Measurements from ENCODE around the gene GAP43. TPM values are rescaled to one million over a fixed set of nuclear protein-coding genes. Genes with fewer than 3 reads are reported as not detected.

GAP43 gene
- total RNA-seq, 2 donors from 2014 or later: 0.54 to 1.8 TPM

DNA sequence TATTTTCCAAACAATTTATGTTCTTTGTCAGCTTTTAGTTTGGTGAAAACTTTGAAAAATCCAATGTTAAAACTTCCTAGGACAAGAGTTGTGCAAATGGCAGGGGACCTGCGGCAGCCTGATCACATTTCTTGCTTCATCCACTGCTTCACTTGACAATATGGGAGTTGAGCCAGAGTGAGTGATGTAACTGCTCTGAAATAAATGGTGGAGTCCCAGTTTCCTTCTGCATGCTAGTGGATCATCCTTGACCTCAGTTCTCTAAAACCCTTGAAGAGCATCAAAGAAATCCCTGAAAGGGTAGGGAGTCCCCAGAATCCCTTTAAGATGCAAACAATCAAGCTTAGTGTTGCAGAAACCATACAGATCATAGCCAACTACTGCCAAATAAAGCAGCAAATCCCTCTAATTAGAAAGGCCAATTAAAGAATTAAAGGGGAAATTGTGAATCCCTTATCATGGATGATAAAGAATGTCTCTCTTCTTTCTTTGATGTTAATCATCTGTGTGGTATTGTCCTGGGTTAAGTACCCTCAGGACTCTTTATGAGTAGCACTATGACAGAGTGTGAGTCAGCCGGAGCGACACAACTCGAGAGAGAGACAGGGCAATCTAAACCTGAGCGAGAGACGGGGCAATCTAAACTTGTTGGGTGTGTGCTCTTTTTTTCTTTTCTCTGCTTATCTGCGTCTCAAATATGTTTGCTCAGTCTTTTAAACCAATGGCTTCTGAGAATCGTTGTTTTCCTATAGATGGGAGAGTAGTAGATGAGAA is 41.8 kb upstream of the GAP43 start:
- Histone ChIP-seq H3K9ac (ENCODE audit: low read depth in 2 of 2, low read length in 2 of 2) (no peak overlapping the region), H3K9me3 (no peaks in the 10 kb centered on the region), H3K36me3 (no peaks in the 10 kb centered on the region), H3K27ac (no peak overlapping the region), H3K4me1 (no peaks in the 10 kb centered on the region), H3K4me3 (no peak overlapping the region), H3K27me3 (no peaks in the 10 kb centered on the region)
- no peak for DNase-seq
- intact Hi-C loops (cut with DNase I): no loop called here
- TF ChIP-seq, protein P1, sequence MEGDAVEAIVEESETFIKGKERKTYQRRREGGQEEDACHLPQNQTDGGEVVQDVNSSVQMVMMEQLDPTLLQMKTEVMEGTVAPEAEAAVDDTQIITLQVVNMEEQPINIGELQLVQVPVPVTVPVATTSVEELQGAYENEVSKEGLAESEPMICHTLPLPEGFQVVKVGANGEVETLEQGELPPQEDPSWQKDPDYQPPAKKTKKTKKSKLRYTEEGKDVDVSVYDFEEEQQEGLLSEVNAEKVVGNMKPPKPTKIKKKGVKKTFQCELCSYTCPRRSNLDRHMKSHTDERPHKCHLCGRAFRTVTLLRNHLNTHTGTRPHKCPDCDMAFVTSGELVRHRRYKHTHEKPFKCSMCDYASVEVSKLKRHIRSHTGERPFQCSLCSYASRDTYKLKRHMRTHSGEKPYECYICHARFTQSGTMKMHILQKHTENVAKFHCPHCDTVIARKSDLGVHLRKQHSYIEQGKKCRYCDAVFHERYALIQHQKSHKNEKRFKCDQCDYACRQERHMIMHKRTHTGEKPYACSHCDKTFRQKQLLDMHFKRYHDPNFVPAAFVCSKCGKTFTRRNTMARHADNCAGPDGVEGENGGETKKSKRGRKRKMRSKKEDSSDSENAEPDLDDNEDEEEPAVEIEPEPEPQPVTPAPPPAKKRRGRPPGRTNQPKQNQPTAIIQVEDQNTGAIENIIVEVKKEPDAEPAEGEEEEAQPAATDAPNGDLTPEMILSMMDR (IDR thresholded peaks at IDR 0.05): no peak

DNA sequence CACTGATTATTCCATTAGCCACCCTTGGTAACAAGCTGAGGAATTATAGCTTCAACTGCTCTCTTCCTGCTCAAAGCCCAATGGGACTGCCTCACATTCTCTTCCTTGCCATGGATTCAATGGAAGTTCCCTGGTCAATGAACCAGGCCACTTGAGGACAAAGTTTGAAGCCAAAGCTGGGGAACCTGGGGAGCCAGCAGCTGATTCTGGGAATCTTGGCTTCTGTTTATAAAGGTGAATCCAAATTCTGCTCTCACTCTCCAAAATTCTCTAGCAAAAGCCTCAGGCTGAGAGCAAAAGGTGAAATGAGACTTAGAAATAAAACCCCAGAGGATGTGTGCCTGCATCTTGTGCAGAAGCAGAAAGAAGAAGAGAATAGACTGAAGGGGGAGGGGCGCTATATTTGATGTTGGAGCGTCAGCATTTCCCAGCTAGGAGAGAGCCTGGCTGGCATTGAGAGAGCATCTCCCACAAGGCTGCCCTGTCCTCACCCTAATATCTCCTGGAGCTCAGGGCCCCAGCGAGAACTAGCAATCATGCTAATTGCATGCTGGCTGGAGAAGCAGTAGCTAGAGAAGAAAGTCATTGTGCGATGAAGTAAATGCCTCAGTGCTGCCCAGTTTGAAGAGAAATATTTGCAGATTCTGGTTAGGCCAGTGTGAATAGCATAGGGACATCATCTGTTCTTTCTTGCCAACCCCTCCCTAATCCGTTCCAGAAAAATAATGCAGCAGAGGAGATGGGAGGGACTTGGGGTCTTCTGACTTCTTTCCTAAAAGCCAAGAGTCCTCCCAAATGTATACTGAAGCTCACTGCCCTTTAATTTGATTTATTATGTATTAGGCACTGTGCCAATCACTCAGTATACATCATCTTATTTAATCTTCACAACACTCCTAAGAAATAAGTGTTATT is 34.9 kb upstream of the GAP43 start:
- TF ChIP-seq, protein P1 (IDR thresholded peaks at IDR 0.05): no peak
- Histone ChIP-seq H3K9ac (ENCODE audit: low read depth in 2 of 2, low read length in 2 of 2) (no peak overlapping the region), H3K27me3 (no peaks in the 10 kb centered on the region), H3K4me3 (no peak overlapping the region), H3K27ac (no peak overlapping the region), H3K4me1 (no peaks in the 10 kb centered on the region), H3K36me3 (no peaks in the 10 kb centered on the region), H3K9me3 (no peaks in the 10 kb centered on the region)
- intact Hi-C loops (cut with DNase I): no loop called here
- DNase-seq: no peak

DNA sequence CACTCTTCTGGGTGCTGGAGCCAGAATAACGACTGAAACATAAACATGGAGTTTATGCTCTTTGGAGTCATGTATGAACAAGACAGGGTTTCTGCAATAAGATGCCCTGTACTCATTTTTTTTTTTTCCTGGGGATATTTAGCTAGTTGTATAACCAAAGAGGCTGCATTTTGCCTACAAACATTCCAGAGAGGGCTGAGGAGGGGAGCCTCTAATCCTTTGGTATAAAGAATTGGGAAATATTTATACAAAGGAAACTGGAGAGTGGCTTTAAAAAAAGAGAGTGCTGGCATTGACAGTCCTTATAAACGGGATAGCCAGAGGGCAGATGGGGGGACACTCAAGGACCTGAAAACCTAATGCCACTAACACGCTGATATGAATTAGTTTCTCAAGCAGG is 32.4 kb upstream of the GAP43 start:
- Histone ChIP-seq H3K4me1 (no peaks in the 10 kb centered on the region), H3K27me3 (no peaks in the 10 kb centered on the region), H3K36me3 (no peaks in the 10 kb centered on the region), H3K9me3 (no peaks in the 10 kb centered on the region), H3K9ac (ENCODE audit: low read depth in 2 of 2, low read length in 2 of 2) (no peak overlapping the region), H3K4me3 (no peak overlapping the region), H3K27ac (no peak overlapping the region)
- DNase-seq: no peak
- TF ChIP-seq, protein P1 (IDR thresholded peaks at IDR 0.05): no peak
- intact Hi-C loops (cut with DNase I): no loop called here

DNA sequence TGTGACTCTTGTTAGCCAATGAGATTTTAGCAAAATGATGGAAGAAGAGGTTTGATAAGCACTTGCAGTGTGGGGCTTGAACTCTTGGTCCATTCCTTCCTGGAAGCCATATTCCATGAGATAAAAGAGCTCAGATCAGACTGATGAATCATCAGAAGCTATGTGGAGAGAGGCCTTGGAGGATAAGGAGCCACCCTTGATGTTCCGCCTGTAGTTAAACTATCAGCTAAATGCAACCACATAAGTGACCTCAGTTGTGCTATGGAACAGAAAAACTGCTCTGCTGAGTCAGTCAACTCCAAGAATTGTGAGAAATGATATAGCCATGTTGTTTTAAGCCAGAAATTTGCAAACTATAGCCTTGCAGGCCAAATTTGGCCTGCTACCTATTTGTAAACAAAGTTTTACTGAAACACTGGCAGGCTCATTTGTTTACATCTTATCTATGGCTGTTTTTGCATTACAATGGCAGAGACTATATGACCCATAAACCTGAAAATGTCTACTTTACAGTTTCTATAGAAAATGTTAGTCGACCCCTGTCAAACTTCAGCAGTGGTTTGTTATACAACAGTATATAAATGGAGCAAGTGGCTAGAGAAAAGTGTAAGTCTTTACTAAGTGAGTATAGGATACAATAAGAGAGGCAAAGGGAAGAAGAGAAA is 27.6 kb upstream of the GAP43 start:
- Histone ChIP-seq H3K27me3 (no peaks in the 10 kb centered on the region), H3K9ac (ENCODE audit: low read depth in 2 of 2, low read length in 2 of 2) (no peak overlapping the region), H3K4me1 (no peaks in the 10 kb centered on the region), H3K36me3 (no peaks in the 10 kb centered on the region), H3K27ac (no peak overlapping the region), H3K4me3 (no peak overlapping the region), H3K9me3 (no peaks in the 10 kb centered on the region)
- intact Hi-C loops (cut with DNase I): no loop called here
- no peak for DNase-seq
- TF ChIP-seq, protein P1 (IDR thresholded peaks at IDR 0.05): no peak

DNA sequence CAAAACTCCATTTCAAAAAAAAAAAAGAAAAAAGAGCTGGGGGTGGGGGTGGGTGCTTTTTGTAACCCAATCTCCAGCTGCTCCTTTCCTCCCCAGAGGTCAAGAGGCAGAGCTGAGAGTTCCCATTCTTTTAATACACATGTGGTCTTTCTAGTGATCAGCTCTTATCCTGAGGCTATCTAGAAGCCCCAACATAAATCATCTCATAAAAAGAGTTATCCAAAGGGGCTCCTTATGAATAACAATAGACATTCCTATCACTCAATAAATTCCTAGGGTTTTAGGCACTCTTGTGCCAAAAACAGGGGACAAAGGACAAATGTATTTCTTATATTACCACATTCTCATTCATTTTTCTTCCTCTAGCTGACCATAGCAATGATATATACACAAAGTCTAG is 25.1 kb upstream of the GAP43 start:
- intact Hi-C loops (cut with DNase I): no loop called here
- Histone ChIP-seq H3K36me3 (no peaks in the 10 kb centered on the region), H3K9ac (ENCODE audit: low read depth in 2 of 2, low read length in 2 of 2) (no peak overlapping the region), H3K27me3 (no peaks in the 10 kb centered on the region), H3K4me1 (no peaks in the 10 kb centered on the region), H3K9me3 (no peaks in the 10 kb centered on the region), H3K27ac (no peak overlapping the region), H3K4me3 (no peak overlapping the region)
- DNase-seq: no peak
- TF ChIP-seq, protein P1 (IDR thresholded peaks at IDR 0.05): no peak

Data from colonic mucosa (tissue), 4 donors.